Chondrocyte (in vitro differentiated cells): ENCODE measurements around the gene DMRTC2. TPM values are rescaled to one million over a fixed set of nuclear protein-coding genes. Genes with fewer than 3 reads are reported as not detected.

ENCODE experiments used
- DNase-seq: peaks from one replicate; pipeline ENCODE4 v3.0.0; 2021; ENCODE audit warnings: mixed read lengths, low spot score
- H3K27ac Mint-ChIP-seq: one replicate; pipeline ENCODE4 v1.8.0; 2021; ENCODE audit warnings: mild to moderate bottlenecking, moderate library complexity, mixed read lengths; ENCODE audit not compliant: unreplicated experiment
- H3K27me3 Mint-ChIP-seq: 2 replicates; pipeline ENCODE4 v1.8.0; 2021; ENCODE audit warnings: low read depth, mixed read lengths
- H3K36me3 Mint-ChIP-seq: 2 replicates; pipeline ENCODE4 v1.8.0; 2021; ENCODE audit warnings: low read depth, mixed read lengths
- H3K4me1 Mint-ChIP-seq: 2 replicates; pipeline ENCODE4 v1.8.0; 2021; ENCODE audit warnings: low read depth, mild to moderate bottlenecking, mixed read lengths
- H3K4me3 Mint-ChIP-seq: one replicate; pipeline ENCODE4 v1.8.0; 2021; ENCODE audit warnings: mild to moderate bottlenecking, moderate library complexity, mixed read lengths; ENCODE audit not compliant: unreplicated experiment
- H3K9me3 Mint-ChIP-seq: 2 replicates; pipeline ENCODE4 v1.8.0; 2021; ENCODE audit warnings: low read depth, mixed read lengths
- total RNA-seq: library from RNA; stranded (reverse); gene quantifications from 3 replicates; pipeline ENCODE4 v1.2.1, GENCODE V29; 2021
- TF ChIP-seq, protein P1 (sequence below): fragments of 200-600 bp; sonication (generic); IDR thresholded peaks from 2 replicates; pipeline ENCODE4 v1.5.0; 2021; ENCODE audit warnings: antibody characterized with exemption, mild to moderate bottlenecking, moderate library complexity

DMRTC2 gene
- total RNA-seq, 1 donor from 2014 or later, result not detected

DNA sequence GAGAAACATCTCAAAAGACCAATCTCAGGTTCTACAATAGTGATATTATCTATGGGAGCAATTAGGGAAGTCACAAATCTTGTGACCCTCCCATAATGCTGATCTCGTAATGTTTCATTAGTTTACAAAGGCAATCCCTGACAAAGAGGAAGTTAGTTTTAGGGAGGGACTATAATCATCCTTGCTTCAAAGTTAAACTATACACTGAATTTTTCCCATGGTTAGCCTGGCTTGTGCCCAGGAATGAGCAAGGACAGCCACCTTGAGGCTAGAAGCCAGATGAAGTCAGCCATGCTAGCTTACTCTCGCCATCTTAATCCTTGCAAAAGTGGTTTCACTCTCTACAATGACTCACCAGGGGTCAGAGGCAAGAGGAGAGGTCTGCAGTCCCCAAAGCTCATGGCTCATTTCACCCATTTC lies 43.0 kb upstream of the DMRTC2 start:
- Mint-ChIP-seq H3K9me3 (no peaks in the 10 kb centered on the region), H3K27ac (no peak overlapping the region), H3K4me3 (no peak overlapping the region), H3K27me3 (peaks cover 46% of the 10 kb centered on the region), H3K4me1 (no peaks in the 10 kb centered on the region), H3K36me3 (no peaks in the 10 kb centered on the region)
- TF ChIP-seq, protein P1, sequence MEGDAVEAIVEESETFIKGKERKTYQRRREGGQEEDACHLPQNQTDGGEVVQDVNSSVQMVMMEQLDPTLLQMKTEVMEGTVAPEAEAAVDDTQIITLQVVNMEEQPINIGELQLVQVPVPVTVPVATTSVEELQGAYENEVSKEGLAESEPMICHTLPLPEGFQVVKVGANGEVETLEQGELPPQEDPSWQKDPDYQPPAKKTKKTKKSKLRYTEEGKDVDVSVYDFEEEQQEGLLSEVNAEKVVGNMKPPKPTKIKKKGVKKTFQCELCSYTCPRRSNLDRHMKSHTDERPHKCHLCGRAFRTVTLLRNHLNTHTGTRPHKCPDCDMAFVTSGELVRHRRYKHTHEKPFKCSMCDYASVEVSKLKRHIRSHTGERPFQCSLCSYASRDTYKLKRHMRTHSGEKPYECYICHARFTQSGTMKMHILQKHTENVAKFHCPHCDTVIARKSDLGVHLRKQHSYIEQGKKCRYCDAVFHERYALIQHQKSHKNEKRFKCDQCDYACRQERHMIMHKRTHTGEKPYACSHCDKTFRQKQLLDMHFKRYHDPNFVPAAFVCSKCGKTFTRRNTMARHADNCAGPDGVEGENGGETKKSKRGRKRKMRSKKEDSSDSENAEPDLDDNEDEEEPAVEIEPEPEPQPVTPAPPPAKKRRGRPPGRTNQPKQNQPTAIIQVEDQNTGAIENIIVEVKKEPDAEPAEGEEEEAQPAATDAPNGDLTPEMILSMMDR, result no peak
- DNase-seq, result no peak

DNA sequence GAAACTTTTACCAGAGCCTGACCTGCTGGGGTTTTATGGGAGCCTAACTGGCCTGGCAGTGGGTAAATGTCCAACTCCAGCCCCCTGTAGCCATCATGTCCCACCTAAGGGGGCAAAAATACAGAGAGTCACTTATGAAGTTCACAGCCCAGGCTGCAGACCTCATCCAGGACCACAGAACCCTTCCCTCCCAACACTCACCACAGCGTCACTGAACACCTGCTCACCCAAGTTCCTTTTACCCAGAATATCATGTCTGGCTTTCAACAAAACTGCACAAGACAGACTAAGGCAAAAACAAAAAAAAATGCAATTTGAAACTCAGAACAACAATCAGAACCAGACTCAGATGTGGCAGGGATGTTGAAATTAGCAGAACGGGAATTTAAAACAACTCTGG lies 42.1 kb upstream of the DMRTC2 start:
- no peak for DNase-seq
- Mint-ChIP-seq H3K9me3 (no peaks in the 10 kb centered on the region), H3K4me1 (no peaks in the 10 kb centered on the region), H3K27ac (no peak overlapping the region), H3K27me3 (peaks cover 40% of the 10 kb centered on the region), H3K4me3 (no peak overlapping the region), H3K36me3 (no peaks in the 10 kb centered on the region)
- TF ChIP-seq, protein P1, result no peak

DNA sequence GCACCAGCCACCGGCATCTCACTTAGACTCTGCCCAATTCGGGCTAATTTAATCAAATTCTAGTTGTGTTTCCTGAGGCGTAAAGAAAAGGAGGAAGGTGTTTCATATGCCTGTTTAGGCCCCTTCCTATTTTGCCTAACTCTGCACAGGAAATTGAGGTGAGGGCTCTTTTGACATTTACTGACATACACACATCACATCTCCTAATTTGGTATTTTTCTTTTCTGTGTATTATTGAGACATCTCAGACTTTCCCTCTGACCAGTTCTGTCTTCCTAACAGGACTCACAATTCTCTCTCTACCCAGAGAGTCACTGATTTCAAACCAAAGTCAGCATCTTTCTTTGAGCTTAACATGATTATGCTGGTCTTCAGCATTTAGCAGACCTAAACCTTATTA lies 40.5 kb upstream of the DMRTC2 start:
- TF ChIP-seq, protein P1, result no peak
- H3K4me3 Mint-ChIP-seq, result no peak overlapping the region
- no peak for DNase-seq
- H3K27me3 Mint-ChIP-seq, result peaks cover 42% of the 10 kb centered on the region
- H3K36me3 Mint-ChIP-seq, result no peaks in the 10 kb centered on the region
- H3K9me3 Mint-ChIP-seq, result no peaks in the 10 kb centered on the region
- no peak overlapping the region for H3K27ac Mint-ChIP-seq
- no peaks in the 10 kb centered on the region for H3K4me1 Mint-ChIP-seq

DNA sequence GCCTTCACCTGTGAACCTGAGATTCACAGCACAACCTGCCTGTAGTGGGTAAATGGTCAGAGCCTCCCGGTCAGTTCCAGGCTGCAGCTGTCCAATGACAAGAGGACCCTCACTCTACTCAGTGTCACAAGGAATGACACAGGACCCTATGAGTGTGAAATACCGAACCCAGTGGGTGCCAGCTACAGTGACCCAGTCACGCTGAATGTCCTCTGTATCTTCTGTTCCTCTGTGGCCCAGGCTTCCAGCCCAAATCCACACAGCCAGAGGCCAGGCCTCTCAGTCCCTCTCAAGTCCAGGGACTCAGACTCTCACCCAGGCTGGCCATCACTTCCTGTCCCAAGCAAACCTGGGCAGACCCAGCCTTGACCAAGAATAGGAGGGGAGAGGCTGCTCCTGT lies 37.7 kb upstream of the DMRTC2 start:
- no peak for DNase-seq
- Mint-ChIP-seq H3K36me3 (no peaks in the 10 kb centered on the region), H3K4me1 (no peaks in the 10 kb centered on the region), H3K4me3 (no peak overlapping the region), H3K27ac (no peak overlapping the region), H3K9me3 (no peaks in the 10 kb centered on the region), H3K27me3 (peaks cover 26% of the 10 kb centered on the region)
- TF ChIP-seq, protein P1, result no peak

DNA sequence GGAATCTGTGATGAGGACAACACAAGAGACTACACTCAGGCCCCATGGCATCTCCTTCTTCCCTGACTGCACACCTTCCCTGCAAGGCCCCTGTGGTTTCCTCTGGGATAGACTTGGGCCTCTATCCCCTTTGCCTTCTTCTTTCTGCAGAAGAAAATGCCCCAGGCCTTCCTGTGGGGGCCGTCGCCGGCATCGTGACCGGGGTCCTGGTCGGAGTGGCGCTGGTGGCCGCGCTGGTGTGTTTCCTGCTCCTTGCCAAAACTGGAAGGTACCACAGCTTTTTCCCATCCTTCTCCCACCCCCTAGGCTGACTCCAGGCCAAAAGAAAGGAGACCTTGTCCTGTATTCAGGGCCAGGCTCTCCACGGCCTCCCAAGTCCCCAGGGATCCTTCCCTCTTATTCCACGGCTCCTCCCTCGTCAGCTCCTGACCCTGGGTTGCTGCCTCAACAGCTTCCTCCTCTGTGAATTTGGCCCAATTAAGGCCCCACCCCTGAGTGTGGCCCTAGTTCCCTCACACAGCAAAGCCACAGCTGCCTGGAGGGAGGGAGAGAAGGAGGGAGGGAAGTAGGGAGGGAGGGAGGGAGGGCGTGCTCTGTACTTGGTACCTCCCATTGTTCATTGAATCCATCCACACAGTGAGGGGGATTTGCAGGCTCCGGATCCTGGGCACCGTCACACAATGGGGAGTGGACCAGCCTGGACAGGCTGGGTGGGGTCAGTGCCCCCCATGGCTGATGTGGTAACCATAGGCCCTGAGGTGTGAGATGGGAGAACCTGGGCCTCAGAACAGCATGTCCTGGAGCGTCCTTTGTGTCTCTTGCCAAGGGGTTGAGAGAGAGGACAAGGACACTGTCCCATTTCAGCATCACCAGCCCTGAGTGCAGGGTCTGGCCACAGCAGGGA lies 35.9 kb upstream of the DMRTC2 start:
- no peak for DNase-seq
- Mint-ChIP-seq H3K4me3 (no peak overlapping the region), H3K36me3 (no peaks in the 10 kb centered on the region), H3K27me3 (peaks cover 21% of the 10 kb centered on the region), H3K4me1 (no peaks in the 10 kb centered on the region), H3K27ac (no peak overlapping the region), H3K9me3 (no peaks in the 10 kb centered on the region)
- TF ChIP-seq, protein P1, result no peak
